Stimulated activated CD4-positive, alpha-beta T cell treated with anti-CD3 and anti-CD28 coated beads, Interleukin-4, amount 100 ng/mL, for 4 hours (primary cell): ENCODE measurements around the gene RAI1.

ENCODE experiments used
- DNase-seq, 2 experiments: peaks; one replicate each; pipeline ENCODE4 v3.0.0-alpha.2; 2020

Gene RAI1

GRCh38 chr17:17719199-17719940, 38.1 kb downstream of the RAI1 start:
- DNase-seq = no peak

GRCh38 chr17:17719966-17720543, 38.8 kb downstream of the RAI1 start:
- DNase-seq = no peak

GRCh38 chr17:17721140-17721668, 39.9 kb downstream of the RAI1 start:
- no peak for DNase-seq

- DNase-seq = no peak
These were observed 41.0 kb downstream of the RAI1 start for GRCh38 chr17:17722081-17722905.

GRCh38 chr17:17722906-17723353, 41.7 kb downstream of the RAI1 start:
- DNase-seq = peak in 1 of 2 experiments; percentile 5

- peak; percentile 24 to 33 for DNase-seq
These were observed 42.4 kb downstream of the RAI1 start for GRCh38 chr17:17723354-17724261.

- no peak for DNase-seq
These were observed 43.2 kb downstream of the RAI1 start for GRCh38 chr17:17724307-17725010.

GRCh38 chr17:17725011-17725751, 43.9 kb downstream of the RAI1 start:
- no peak for DNase-seq

GRCh38 chr17:17725752-17726457, 44.6 kb downstream of the RAI1 start:
- DNase-seq = no peak

GRCh38 chr17:17726458-17727060, 45.3 kb downstream of the RAI1 start:
- no peak for DNase-seq

GRCh38 chr17:17727111-17727659, 45.9 kb downstream of the RAI1 start:
- no peak for DNase-seq

GRCh38 chr17:17728146-17728545, 46.9 kb downstream of the RAI1 start:
- no peak for DNase-seq

- DNase-seq = no peak
These were observed 47.4 kb downstream of the RAI1 start for GRCh38 chr17:17728550-17729251.

GRCh38 chr17:17729620-17730249, 48.5 kb downstream of the RAI1 start:
- DNase-seq = peak; percentile 42 to 53

GRCh38 chr17:17730250-17730935, 49.1 kb downstream of the RAI1 start:
- DNase-seq = no peak

- no peak for DNase-seq
These were observed 51.2 kb downstream of the RAI1 start for GRCh38 chr17:17732444-17732843.

GRCh38 chr17:17732892-17733670, 51.8 kb downstream of the RAI1 start:
- no peak for DNase-seq
